Caco-2 (cell line): Measurements from ENCODE around the gene CAPN12. TPM values are rescaled to one million over a fixed set of nuclear protein-coding genes. Genes with fewer than 3 reads are reported as not detected.
A peak's percentile ranks its signal among the peaks of the same experiment; 100 is the strongest.

Source experiments
- BruUV-seq: library from RNA; stranded (reverse); fragments of 400-500 nt; replicated peaks from 2 replicates; lab custom pipeline; 2021; lab: Mats Ljungman, UMichigan
- CTCF ChIA-PET: fragments of 300-600 bp; sonication (Branson Sonifier 250); formaldehyde crosslinking; loops from one replicate; lab custom pipeline; 2022; ENCODE audit warnings: antibody characterized with exemption; lab: Charles Lee
- POLR2A ChIA-PET: fragments of 300-600 bp; sonication (Branson Sonifier 250); formaldehyde crosslinking; loops from one replicate; lab custom pipeline; 2022; ENCODE audit warnings: antibody characterized with exemption; lab: Charles Lee
- DNase-seq, 2 experiments: peaks; one replicate each; pipeline versions ENCODE4 v3.0.0 to v3.0.0-alpha.2; 2020 to 2022
- H3K27me3 ChIP-seq: replicated peaks from 2 replicates; pipeline ENCODE4 v1.6.0; 2011; ENCODE audit warnings: low read length; ENCODE audit not compliant: control insufficient read depth, insufficient read depth
- H3K36me3 ChIP-seq: 2 replicates; pipeline ENCODE4 v1.5.1; 2011; ENCODE audit warnings: low read length; ENCODE audit not compliant: control insufficient read depth, insufficient read depth
- H3K4me1 ChIP-seq: fragments of 250-450 bp; sonication (Bioruptor Pico); 2 replicates; pipeline ENCODE4 v1.5.1; 2020; ENCODE audit warnings: mild to moderate bottlenecking
- H3K4me3 ChIP-seq: 2 replicates; pipeline ENCODE4 v1.5.1; 2011; ENCODE audit warnings: low read depth, mild to moderate bottlenecking, control low read depth, low read length
- H3K9me3 ChIP-seq: fragments of 250-450 bp; sonication (Bioruptor Pico); 2 replicates; pipeline ENCODE4 v1.5.1; 2020; ENCODE audit warnings: mild to moderate bottlenecking, moderate library complexity
- H3K27ac Mint-ChIP-seq: one replicate; pipeline ENCODE4 v1.8.0; 2022; ENCODE audit warnings: mixed read lengths; ENCODE audit not compliant: unreplicated experiment
- H3K27me3 Mint-ChIP-seq: one replicate; pipeline ENCODE4 v1.8.0; 2022; ENCODE audit warnings: mixed read lengths; ENCODE audit not compliant: insufficient read depth, unreplicated experiment
- H3K36me3 Mint-ChIP-seq: one replicate; pipeline ENCODE4 v1.8.0; 2022; ENCODE audit warnings: mild to moderate bottlenecking, mixed read lengths; ENCODE audit not compliant: insufficient read depth, unreplicated experiment
- H3K4me1 Mint-ChIP-seq: one replicate; pipeline ENCODE4 v1.8.0; 2022; ENCODE audit warnings: low read depth, mixed read lengths; ENCODE audit not compliant: unreplicated experiment
- H3K4me3 Mint-ChIP-seq: one replicate; pipeline ENCODE4 v1.8.0; 2022; ENCODE audit warnings: mild to moderate bottlenecking, moderate library complexity, mixed read lengths; ENCODE audit not compliant: unreplicated experiment
- H3K9me3 Mint-ChIP-seq: one replicate; pipeline ENCODE4 v1.8.0; 2022; ENCODE audit warnings: mixed read lengths; ENCODE audit not compliant: unreplicated experiment
- CTCF ChIP-seq, 2 experiments: fragments of 200-600 bp in 1 of 2; IDR thresholded peaks; 1 replicate in 1 of 2; 2 replicates in 1 of 2; pipeline versions ENCODE4 v1.5.1 to v1.8.0; 2011 to 2022; ENCODE audit warnings: antibody characterized with exemption in 1 of 2, control low read depth in 1 of 2, inconsistent platforms in 1 of 2, low read depth in 1 of 2, low read length in 1 of 2, mild to moderate bottlenecking in 1 of 2, moderate library complexity in 1 of 2; ENCODE audit not compliant: insufficient read depth in 1 of 2, severe bottlenecking in 1 of 2, unreplicated experiment in 1 of 2
- intact Hi-C: fragments of 100-400 bp; cut with micrococcal nuclease; formaldehyde crosslinking; loops from one replicate; pipeline ENCODE4 v1.10.0; 2022; ENCODE audit not compliant: unreplicated experiment
- total RNA-seq: library from RNA; stranded (reverse); gene quantifications from 2 replicates; pipeline ENCODE4 v1.2.3, GENCODE V29; 2022

The CAPN12 gene
- total RNA-seq, 1 experiment from 2014 or later: 8.8 TPM

- H3K4me1 ChIP-seq: no peaks in the 10 kb centered on the region; the same call in 1 of the 2 replicates
- no peaks in the 10 kb centered on the region for H3K27me3 ChIP-seq
- no peaks in the 10 kb centered on the region for H3K9me3 Mint-ChIP-seq
- BruUV-seq: no TSS peak
- ChIA-PET CTCF (no interaction called here), POLR2A (no interaction called here)
- H3K27ac Mint-ChIP-seq: peak overlapping the region; percentile 65
- no peak overlapping the region for H3K4me3 Mint-ChIP-seq
- intact Hi-C loops: no loop called here
- no peaks in the 10 kb centered on the region for H3K27me3 Mint-ChIP-seq
- peaks cover 13% of the 10 kb centered on the region for H3K4me1 Mint-ChIP-seq
- no peaks in the 10 kb centered on the region for H3K9me3 ChIP-seq
- H3K4me3 ChIP-seq: no peak overlapping the region
- DNase-seq: no peak
- H3K36me3 ChIP-seq: peaks cover 25% of the 10 kb centered on the region
- no peak for TF ChIP-seq CTCF (IDR thresholded peaks at IDR 0.05; ENCODE audit: insufficient read depth in 1 of 2, low read depth in 1 of 2, low read length in 1 of 2, severe bottlenecking in 1 of 2, unreplicated experiment in 1 of 2)
- H3K36me3 Mint-ChIP-seq: peaks cover 100% of the 10 kb centered on the region
These were observed 35.2 kb downstream of the CAPN12 start for GRCh38 chr19:38709119-38709518.

DNA sequence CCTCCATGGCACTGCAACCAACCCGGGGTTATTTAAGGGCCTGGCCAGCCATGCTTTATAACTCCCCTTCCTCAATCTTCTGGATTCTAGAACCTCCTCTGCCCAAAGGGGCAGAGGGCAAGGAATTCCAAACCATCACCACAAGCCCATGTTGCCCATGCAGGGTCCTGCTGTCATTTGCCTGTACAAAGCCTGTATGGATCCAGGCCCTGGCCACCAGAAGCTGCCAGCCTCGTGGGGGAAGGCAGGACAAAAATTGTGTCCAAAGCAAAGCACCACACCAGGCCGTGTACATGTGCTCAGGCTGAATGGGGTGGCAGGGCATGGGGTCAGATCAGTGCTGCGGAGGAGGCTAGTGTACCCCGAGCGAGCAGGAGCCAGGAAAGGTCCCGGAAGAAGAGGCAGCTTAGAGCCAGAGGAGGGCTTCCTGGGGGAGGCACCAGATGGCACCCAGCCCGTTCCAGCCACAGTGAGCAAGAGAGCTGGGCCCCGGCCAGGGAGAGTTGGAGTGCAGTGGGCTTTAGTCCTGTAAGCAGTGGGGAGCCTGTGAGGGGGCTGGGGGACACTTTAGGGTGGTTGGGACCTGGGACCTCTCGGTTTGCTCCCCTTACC, 35.8 kb downstream of the CAPN12 start:
- CTCF ChIA-PET: no interaction called here
- Mint-ChIP-seq H3K4me3 (no peak overlapping the region), H3K27ac (peak overlapping the region; percentile 65), H3K27me3 (no peaks in the 10 kb centered on the region), H3K4me1 (peaks cover 12% of the 10 kb centered on the region), H3K9me3 (no peaks in the 10 kb centered on the region), H3K36me3 (peaks cover 100% of the 10 kb centered on the region)
- no peaks in the 10 kb centered on the region for H3K9me3 ChIP-seq
- intact Hi-C loops: no loop called here
- no peak overlapping the region for H3K4me3 ChIP-seq
- no peaks in the 10 kb centered on the region for H3K27me3 ChIP-seq
- no peak for DNase-seq
- TF ChIP-seq CTCF (IDR thresholded peaks at IDR 0.05; ENCODE audit: insufficient read depth in 1 of 2, low read depth in 1 of 2, low read length in 1 of 2, severe bottlenecking in 1 of 2, unreplicated experiment in 1 of 2): no peak
- H3K4me1 ChIP-seq: no peaks in the 10 kb centered on the region; the same call in 1 of the 2 replicates
- BruUV-seq: no TSS peak
- peaks cover 29% of the 10 kb centered on the region for H3K36me3 ChIP-seq
- POLR2A ChIA-PET: no interaction called here

- Mint-ChIP-seq H3K36me3 (peaks cover 100% of the 10 kb centered on the region), H3K9me3 (no peaks in the 10 kb centered on the region), H3K4me1 (peaks cover 12% of the 10 kb centered on the region), H3K4me3 (no peak overlapping the region), H3K27me3 (no peaks in the 10 kb centered on the region), H3K27ac (peak overlapping the region; percentile 65)
- H3K36me3 ChIP-seq: peaks cover 29% of the 10 kb centered on the region
- POLR2A ChIA-PET: no interaction called here
- BruUV-seq: no TSS peak
- no peak for DNase-seq
- H3K27me3 ChIP-seq: no peaks in the 10 kb centered on the region
- peaks cover 3% of the 10 kb centered on the region for H3K4me1 ChIP-seq
- CTCF ChIA-PET: no interaction called here
- H3K9me3 ChIP-seq: no peaks in the 10 kb centered on the region
- TF ChIP-seq CTCF (IDR thresholded peaks at IDR 0.05; ENCODE audit: insufficient read depth in 1 of 2, low read depth in 1 of 2, low read length in 1 of 2, severe bottlenecking in 1 of 2, unreplicated experiment in 1 of 2): no peak
- H3K4me3 ChIP-seq: no peak overlapping the region
- intact Hi-C loops: no loop called here
These were observed 36.7 kb downstream of the CAPN12 start for GRCh38 chr19:38707512-38708114.
